H1 (cell line): ENCODE results near the gene RIN3. TPM values are rescaled to one million over a fixed set of nuclear protein-coding genes. Genes with fewer than 3 reads are reported as not detected.

Experiments
- CTCF ChIA-PET: fragments of 300-600 bp; sonication (Branson Sonifier 250); formaldehyde crosslinking; loops from one replicate; lab custom pipeline; 2021; ENCODE audit not compliant: partially characterized antibody; lab: Charles Lee
- POLR2A ChIA-PET: fragments of 300-600 bp; sonication (Branson Sonifier 250); formaldehyde crosslinking; loops from one replicate; lab custom pipeline; 2021; ENCODE audit warnings: inconsistent platforms; ENCODE audit not compliant: partially characterized antibody; lab: Charles Lee
- DNase-seq, 2 experiments: peaks; one replicate each; pipeline versions ENCODE4 v3.0.0 to v3.0.0-alpha.2; 2010 to 2022; ENCODE audit warnings: low spot score in 2 of 2, low read depth in 1 of 2, mixed read lengths in 1 of 2
- FAIRE-seq: peaks from 2 replicates; lab custom pipeline; 2011; peaks lifted over from hg19 to GRCh38; lab: Jason Lieb, UNC
- H2AFZ ChIP-seq: 2 replicates; pipeline ENCODE4 v1.8.1; 2012; ENCODE audit warnings: low read length, inconsistent platforms
- H2AK5ac ChIP-seq: 2 replicates; pipeline ENCODE4 v1.6.1; 2013; ENCODE audit warnings: low read depth, low read length
- H2BK120ac ChIP-seq: replicated peaks from 2 replicates; pipeline ENCODE3; 2013; ENCODE audit warnings: low read depth, low read length, inconsistent platforms
- H2BK12ac ChIP-seq: 2 replicates; pipeline ENCODE4 v1.6.1; 2013; ENCODE audit warnings: low read depth, low read length
- H2BK15ac ChIP-seq: 2 replicates; pipeline ENCODE4 v1.6.1; 2013; ENCODE audit warnings: low read length
- H2BK20ac ChIP-seq: 2 replicates; pipeline ENCODE4 v1.6.1; 2013; ENCODE audit warnings: low read length
- H2BK5ac ChIP-seq: 2 replicates; pipeline ENCODE4 v1.6.1; 2013; ENCODE audit warnings: low read depth, low read length
- H3K14ac ChIP-seq: 2 replicates; pipeline ENCODE4 v1.6.1; 2013; ENCODE audit warnings: inconsistent platforms; ENCODE audit not compliant: insufficient read length
- H3K18ac ChIP-seq: 2 replicates; pipeline ENCODE4 v1.6.1; 2013; ENCODE audit warnings: low read length; ENCODE audit errors: extremely low read depth
- H3K23ac ChIP-seq: 2 replicates; pipeline ENCODE4 v1.6.1; 2013; ENCODE audit warnings: inconsistent platforms; ENCODE audit not compliant: insufficient read length
- H3K23me2 ChIP-seq: 2 replicates; pipeline ENCODE4 v1.6.1; 2013; ENCODE audit warnings: low read depth, low read length
- H3K27ac ChIP-seq: 2 replicates; pipeline ENCODE4 v1.6.1; 2011; ENCODE audit warnings: low read depth, low read length, inconsistent platforms
- H3K27me3 ChIP-seq, 4 experiments: replicated peaks in 1 of 4; 1 replicate in 1 of 4; 2 replicates in 3 of 4; pipeline versions ENCODE4 v1.6.1 to v1.8.1; 2011 to 2013; ENCODE audit warnings: low read length in 3 of 4, mild to moderate bottlenecking in 3 of 4, inconsistent platforms in 2 of 4, mixed read lengths in 2 of 4, moderate library complexity in 1 of 4; ENCODE audit not compliant: control insufficient read depth in 3 of 4, insufficient read depth in 3 of 4; ENCODE audit errors: extremely low read depth in 1 of 4
- H3K36me3 ChIP-seq, 4 experiments: 2 replicates each; pipeline versions ENCODE4 v1.6.1 to v1.8.1; 2011 to 2013; ENCODE audit warnings: mild to moderate bottlenecking in 4 of 4, low read length in 3 of 4, moderate library complexity in 2 of 4, control low read depth in 1 of 4, inconsistent platforms in 1 of 4; ENCODE audit not compliant: insufficient read depth in 4 of 4, control insufficient read depth in 2 of 4
- H3K4ac ChIP-seq: replicated peaks from 2 replicates; pipeline ENCODE3; 2013; ENCODE audit warnings: low read length, low read depth, mixed read lengths, inconsistent platforms; ENCODE audit not compliant: insufficient read length
- H3K4me1 ChIP-seq, 4 experiments: replicated peaks in 1 of 4; 1 replicate in 1 of 4; 2 replicates in 3 of 4; pipeline versions ENCODE4 v1.6.1 to v1.8.1; 2011 to 2013; ENCODE audit warnings: low read length in 3 of 4, inconsistent platforms in 2 of 4, mixed read lengths in 1 of 4; ENCODE audit not compliant: insufficient read depth in 4 of 4, control insufficient read depth in 3 of 4
- H3K4me2 ChIP-seq, 2 experiments: 2 replicates each; pipeline versions ENCODE4 v1.6.1 to v1.8.1; 2011 to 2013; ENCODE audit warnings: low read depth in 2 of 2, low read length in 2 of 2, control low read depth in 1 of 2, inconsistent platforms in 1 of 2, mild to moderate bottlenecking in 1 of 2; ENCODE audit not compliant: insufficient read depth in 1 of 2
- H3K4me3 ChIP-seq, 4 experiments: fragments of 200-600, 300-600 bp in 1 of 4; sonication (generic), shearing (Covaris generic), sonication (Bioruptor Twin) in 1 of 4; 2 replicates each; pipeline versions ENCODE4 v1.5.1 to v1.8.1; 2011 to 2016; ENCODE audit warnings: low read length in 4 of 4, low read depth in 3 of 4, control low read depth in 2 of 4, inconsistent platforms in 2 of 4, mild to moderate bottlenecking in 2 of 4, mixed read lengths in 1 of 4, moderate library complexity in 1 of 4; ENCODE audit not compliant: insufficient read depth in 2 of 4; ENCODE audit errors: extremely low read depth in 1 of 4
- H3K56ac ChIP-seq: replicated peaks from 2 replicates; pipeline ENCODE3; 2013; ENCODE audit warnings: low read depth, mild to moderate bottlenecking, mixed read lengths, low read length, inconsistent platforms; ENCODE audit not compliant: insufficient read length
- H3K79me1 ChIP-seq: 2 replicates; pipeline ENCODE4 v1.6.1; 2013; ENCODE audit warnings: low read depth, low read length, control low read depth
- H3K79me2 ChIP-seq, 2 experiments: 2 replicates each; pipeline versions ENCODE4 v1.6.1 to v1.8.1; 2012 to 2013; ENCODE audit warnings: low read length in 2 of 2, mild to moderate bottlenecking in 2 of 2, inconsistent platforms in 1 of 2; ENCODE audit not compliant: insufficient read depth in 2 of 2, control insufficient read depth in 1 of 2
- H3K9ac ChIP-seq, 4 experiments: replicated peaks in 1 of 4; 1 replicate in 1 of 4; 2 replicates in 3 of 4; pipeline versions ENCODE4 v1.6.1 to v1.8.1; 2011 to 2013; ENCODE audit warnings: low read depth in 3 of 4, low read length in 3 of 4, control low read depth in 2 of 4, mild to moderate bottlenecking in 2 of 4, moderate library complexity in 2 of 4, inconsistent platforms in 1 of 4; ENCODE audit errors: extremely low read depth in 1 of 4
- H3K9me3 ChIP-seq, 2 experiments: 2 replicates each; pipeline versions ENCODE4 v1.6.1 to v1.8.1; 2012 to 2013; ENCODE audit warnings: mild to moderate bottlenecking in 2 of 2, moderate library complexity in 2 of 2, control low read depth in 1 of 2, inconsistent platforms in 1 of 2, low read depth in 1 of 2, low read length in 1 of 2, mixed read lengths in 1 of 2; ENCODE audit not compliant: insufficient read depth in 2 of 2
- H4K20me1 ChIP-seq, 2 experiments: replicated peaks in 1 of 2; 2 replicates each; pipeline versions ENCODE3 to v1.8.1; 2011 to 2013; ENCODE audit warnings: inconsistent platforms in 2 of 2, low read length in 2 of 2, mild to moderate bottlenecking in 1 of 2; ENCODE audit not compliant: insufficient read depth in 2 of 2, control insufficient read depth in 1 of 2
- H4K5ac ChIP-seq: 2 replicates; pipeline ENCODE4 v1.6.1; 2013; ENCODE audit warnings: low read length, low read depth, mixed read lengths, inconsistent platforms; ENCODE audit not compliant: insufficient read length
- H4K8ac ChIP-seq: 2 replicates; pipeline ENCODE4 v1.8.0; 2013; ENCODE audit warnings: mild to moderate bottlenecking, moderate library complexity, low read length, inconsistent platforms; ENCODE audit not compliant: insufficient read depth; ENCODE audit errors: extremely low read depth
- H4K91ac ChIP-seq: replicated peaks from 2 replicates; pipeline ENCODE3; 2013; ENCODE audit warnings: low read length, mixed read lengths, inconsistent platforms; ENCODE audit not compliant: insufficient read length
- CHD1 ChIP-seq: IDR thresholded peaks from 2 replicates; pipeline ENCODE4 v1.6.1; 2012; ENCODE audit warnings: low read depth, low read length, improper control_type of control experiment
- CHD2 ChIP-seq: IDR thresholded peaks from 2 replicates; pipeline ENCODE4 v1.6.1; 2012; ENCODE audit warnings: low read length, improper control_type of control experiment
- EP300 ChIP-seq, 2 experiments: IDR thresholded peaks; 1 replicate in 1 of 2; 2 replicates in 1 of 2; pipeline ENCODE4 v1.6.1; 2011 to 2012; ENCODE audit warnings: low read depth in 2 of 2, low read length in 2 of 2, mild to moderate bottlenecking in 2 of 2, borderline replicate concordance in 1 of 2, inconsistent platforms in 1 of 2, moderate library complexity in 1 of 2
- NANOG ChIP-seq: IDR thresholded peaks from 2 replicates; pipeline ENCODE4 v1.6.1; 2011; ENCODE audit warnings: low read length, low read depth, mild to moderate bottlenecking, inconsistent platforms; ENCODE audit not compliant: insufficient read depth, poor library complexity, severe bottlenecking
- RBBP5 ChIP-seq: IDR thresholded peaks from 2 replicates; pipeline ENCODE4 v1.7.1; 2012; ENCODE audit warnings: low read depth, mild to moderate bottlenecking, inconsistent platforms, low read length, moderate library complexity, borderline replicate concordance
- SIN3A ChIP-seq, 2 experiments: IDR thresholded peaks in 1 of 2; conservative IDR thresholded peaks in 1 of 2; 2 replicates each; pipeline ENCODE4 v1.6.1; 2011 to 2012; ENCODE audit warnings: low read length in 2 of 2, improper control_type of control experiment in 1 of 2, low read depth in 1 of 2, mild to moderate bottlenecking in 1 of 2
- WGBS, 2 experiments: shearing (Covaris generic) in 1 of 2; methylation state at CpG; one replicate each; pipeline versions ENCODE4 v1.1.6 to v1.1.7; 2013 to 2015; ENCODE audit warnings: low lambda C conversion rate in 2 of 2, mixed read lengths in 2 of 2, inconsistent platforms in 1 of 2, low coverage in 1 of 2, missing lambda C conversion rate in 1 of 2; ENCODE audit not compliant: insufficient replicate concordance in 2 of 2, insufficient coverage in 1 of 2, insufficient read length in 1 of 2; ENCODE audit errors: extremely low coverage in 1 of 2, missing lambda C conversion rate in 1 of 2; 5-methylcytosine and 5-hydroxymethylcytosine counted together
- polyA plus RNA-seq, 7 experiments: library from polyadenylated mRNA; depleted of rRNA in 3 of 7; stranded (reverse) in 5 of 7; unstranded in 2 of 7; fragments of >200 nt in 5 of 7; fragments of 200-250 nt in 2 of 7; gene quantifications; 1 replicate in 5 of 7; 2 replicates in 1 of 7; 4 replicates in 1 of 7; pipeline versions ENCODE4 v1.2.1 to v1.2.3, GENCODE V29; 2011 to 2013; ENCODE audit warnings: missing spikeins in 2 of 7, mixed read lengths in 2 of 7
- total RNA-seq: library from RNA; stranded (reverse); fragmentation: NEBNext Ultra II Directional; extraction: Animal tissue kit (Norgen Biotek cat#: 25700); gene quantifications from 2 replicates; pipeline ENCODE4 v1.2.1, GENCODE V29; 2021

Gene RIN3
- total and polyA plus RNA-seq, 2 of the 8 experiments (the other 6 are each of a cell fraction or from before 2014, with no cell fraction given), result 0.59 to 1.5 TPM

DNA sequence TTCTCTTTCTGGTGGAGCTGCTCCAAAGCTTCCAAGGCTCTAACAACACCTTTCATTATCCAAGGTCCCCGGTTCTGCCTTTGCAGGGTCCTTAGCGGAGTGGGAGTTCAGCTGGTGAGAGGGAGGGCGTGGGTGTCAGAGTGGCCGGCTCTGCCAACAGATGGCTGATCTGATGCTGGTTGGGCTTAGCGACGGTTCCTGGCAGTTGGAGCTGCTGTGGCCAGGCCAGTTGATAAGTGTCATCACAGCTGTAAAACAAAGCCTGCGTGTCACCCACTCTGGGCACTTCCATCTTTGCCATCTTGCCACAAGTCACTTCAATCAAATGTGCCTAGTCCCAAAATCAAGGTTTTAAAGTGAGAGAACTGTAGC is 36.3 kb downstream of the RIN3 start:
- Histone ChIP-seq H3K9me3 (no peaks in the 10 kb centered on the region), H3K4ac (no peak overlapping the region), H3K23me2 (no peaks in the 10 kb centered on the region), H3K14ac (no peak overlapping the region), H2BK12ac (no peak overlapping the region), H3K4me2 (no peak overlapping the region), H2AK5ac (no peak overlapping the region), H3K79me2 (no peaks in the 10 kb centered on the region; a peak in 1 of 4 replicates), H4K5ac (no peak overlapping the region), H3K79me1 (no peaks in the 10 kb centered on the region), H4K91ac (no peak overlapping the region), H3K4me1 (no peaks in the 10 kb centered on the region; a peak in 1 of 7 replicates), H3K9ac (no peak overlapping the region), H2BK5ac (no peak overlapping the region), H2BK15ac (no peak overlapping the region), H4K20me1 (peaks cover 0 to 2% of the 10 kb centered on the region in 2 experiments), H3K36me3 (no peaks in the 10 kb centered on the region), H2AFZ (no peak overlapping the region), H3K4me3 (no peak overlapping the region), H3K56ac (no peak overlapping the region), H3K18ac (no peak overlapping the region), H4K8ac (no peak overlapping the region), H2BK120ac (no peak overlapping the region), H3K27ac (no peak overlapping the region), H2BK20ac (no peak overlapping the region), H3K23ac (no peak overlapping the region), H3K27me3 (no peaks in the 10 kb centered on the region)
- ChIA-PET CTCF (interaction anchor here (0.8 to 1.3 kb wide), 4 partner anchors 47 to 138 kb away, joined by 3 read pairs; no protein-coding TSS in a partner anchor), POLR2A (no interaction called here)
- FAIRE-seq (no peak), DNase-seq (no peak)
- TF ChIP-seq CHD2, result no peak
- no peak for TF ChIP-seq CHD1
- no peak for TF ChIP-seq RBBP5
- TF ChIP-seq SIN3A (conservative IDR thresholded peaks at IDR 0.05 in 1 of 2, IDR thresholded peaks at IDR 0.05 in 1 of 2; ENCODE audit: low read depth in 1 of 2, low read length in 2 of 2), result no peak
- TF ChIP-seq EP300 (IDR thresholded peaks at IDR 0.05; ENCODE audit: borderline replicate concordance in 1 of 2, low read depth in 2 of 2, low read length in 2 of 2), result no peak
- no peak for TF ChIP-seq NANOG
- 88% methylated on average over 7 of the region's 7 CpGs; no CpG with 5 or more reads in 1 of the 2 experiments for WGBS, 2 experiments
